Measurements from ENCODE around the gene CAB39.

DNA sequence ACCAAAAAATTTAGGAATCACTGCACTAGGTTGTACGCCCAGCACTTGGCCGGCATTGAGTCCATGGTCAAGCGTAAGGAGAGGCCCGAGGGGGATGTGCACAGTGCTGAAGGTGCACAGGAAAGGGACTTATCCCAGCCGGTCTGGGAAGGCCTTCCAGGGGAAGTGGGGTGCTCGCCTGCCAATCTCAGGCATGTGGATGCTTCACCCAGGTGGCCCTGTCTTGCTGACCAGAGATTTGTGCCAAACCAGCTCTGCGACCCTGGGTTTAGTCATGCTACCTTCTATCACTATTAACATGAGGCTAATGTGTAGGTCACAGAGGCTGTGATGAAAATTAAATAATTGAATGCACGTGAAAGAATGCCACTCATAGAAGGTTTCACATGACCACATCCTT is 150.4 kb downstream of the CAB39 start:
- TF ChIP-seq, protein P1, sequence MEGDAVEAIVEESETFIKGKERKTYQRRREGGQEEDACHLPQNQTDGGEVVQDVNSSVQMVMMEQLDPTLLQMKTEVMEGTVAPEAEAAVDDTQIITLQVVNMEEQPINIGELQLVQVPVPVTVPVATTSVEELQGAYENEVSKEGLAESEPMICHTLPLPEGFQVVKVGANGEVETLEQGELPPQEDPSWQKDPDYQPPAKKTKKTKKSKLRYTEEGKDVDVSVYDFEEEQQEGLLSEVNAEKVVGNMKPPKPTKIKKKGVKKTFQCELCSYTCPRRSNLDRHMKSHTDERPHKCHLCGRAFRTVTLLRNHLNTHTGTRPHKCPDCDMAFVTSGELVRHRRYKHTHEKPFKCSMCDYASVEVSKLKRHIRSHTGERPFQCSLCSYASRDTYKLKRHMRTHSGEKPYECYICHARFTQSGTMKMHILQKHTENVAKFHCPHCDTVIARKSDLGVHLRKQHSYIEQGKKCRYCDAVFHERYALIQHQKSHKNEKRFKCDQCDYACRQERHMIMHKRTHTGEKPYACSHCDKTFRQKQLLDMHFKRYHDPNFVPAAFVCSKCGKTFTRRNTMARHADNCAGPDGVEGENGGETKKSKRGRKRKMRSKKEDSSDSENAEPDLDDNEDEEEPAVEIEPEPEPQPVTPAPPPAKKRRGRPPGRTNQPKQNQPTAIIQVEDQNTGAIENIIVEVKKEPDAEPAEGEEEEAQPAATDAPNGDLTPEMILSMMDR (IDR thresholded peaks at IDR 0.05): no peak
- TF ChIP-seq POLR2AphosphoS5 (IDR thresholded peaks at IDR 0.05): no peak
